Lower lobe of right lung (tissue), 2 donors: ENCODE measurements around the gene ST6GALNAC2. TPM values are rescaled to one million over a fixed set of nuclear protein-coding genes. Genes with fewer than 3 reads are reported as not detected.

Experiments used
- ATAC-seq, 2 donors: fragments of 200-7000 bp; cut with Tn5 transposase; one replicate each; pipeline ENCODE4 v1.9.1; 2020 to 2022; ENCODE audit warnings: mild to moderate bottlenecking in 2 of 2, moderate library complexity in 2 of 2
- DNase-seq: peaks from one replicate; pipeline ENCODE4 v3.0.0-alpha.2; 2020
- H3K27ac ChIP-seq: fragments of 200-600 bp; one replicate; pipeline ENCODE4 v1.8.0; 2022
- H3K27me3 ChIP-seq: fragments of 200-600 bp; one replicate; pipeline ENCODE4 v1.8.0; 2022; ENCODE audit warnings: low read depth
- H3K36me3 ChIP-seq: fragments of 200-600 bp; one replicate; pipeline ENCODE4 v1.8.0; 2022; ENCODE audit warnings: mild to moderate bottlenecking
- H3K4me1 ChIP-seq: fragments of 200-600 bp; one replicate; pipeline ENCODE4 v1.8.0; 2022
- H3K4me3 ChIP-seq: fragments of 200-600 bp; one replicate; pipeline ENCODE4 v1.8.0; 2022; ENCODE audit warnings: mild to moderate bottlenecking
- H3K9me3 ChIP-seq: fragments of 200-600 bp; one replicate; pipeline ENCODE4 v1.8.0; 2022
- intact Hi-C: fragments of 100-400 bp; cut with DNase I; formaldehyde crosslinking; loops from one replicate; pipeline ENCODE4 v1.11.0; 2022
- total RNA-seq: library from RNA; stranded (reverse); fragmentation: NEBNext Ultra II Directional; extraction: Animal tissue kit (Norgen Biotek cat#: 25700); gene quantifications from one replicate; pipeline ENCODE4 v1.2.1, GENCODE V29; 2021
- TF ChIP-seq, protein P1 (sequence below): fragments of 200-600 bp; IDR thresholded peaks from one replicate; pipeline ENCODE4 v1.8.0; 2022; ENCODE audit warnings: antibody characterized with exemption, mild to moderate bottlenecking
- donor health status: DM: no; HTN: yes; CAD: no; lungs with severe emphysema.

The ST6GALNAC2 gene
- total RNA-seq, 1 donor from 2014 or later = 29.0 TPM

- H3K4me1 ChIP-seq = peaks cover 69% of the 10 kb centered on the region
- intact Hi-C loops = no loop called here
- no peaks in the 10 kb centered on the region for H3K27me3 ChIP-seq
- H3K36me3 ChIP-seq = no peaks in the 10 kb centered on the region
- no peak for DNase-seq
- H3K9me3 ChIP-seq = no peaks in the 10 kb centered on the region
- TF ChIP-seq, protein P1, sequence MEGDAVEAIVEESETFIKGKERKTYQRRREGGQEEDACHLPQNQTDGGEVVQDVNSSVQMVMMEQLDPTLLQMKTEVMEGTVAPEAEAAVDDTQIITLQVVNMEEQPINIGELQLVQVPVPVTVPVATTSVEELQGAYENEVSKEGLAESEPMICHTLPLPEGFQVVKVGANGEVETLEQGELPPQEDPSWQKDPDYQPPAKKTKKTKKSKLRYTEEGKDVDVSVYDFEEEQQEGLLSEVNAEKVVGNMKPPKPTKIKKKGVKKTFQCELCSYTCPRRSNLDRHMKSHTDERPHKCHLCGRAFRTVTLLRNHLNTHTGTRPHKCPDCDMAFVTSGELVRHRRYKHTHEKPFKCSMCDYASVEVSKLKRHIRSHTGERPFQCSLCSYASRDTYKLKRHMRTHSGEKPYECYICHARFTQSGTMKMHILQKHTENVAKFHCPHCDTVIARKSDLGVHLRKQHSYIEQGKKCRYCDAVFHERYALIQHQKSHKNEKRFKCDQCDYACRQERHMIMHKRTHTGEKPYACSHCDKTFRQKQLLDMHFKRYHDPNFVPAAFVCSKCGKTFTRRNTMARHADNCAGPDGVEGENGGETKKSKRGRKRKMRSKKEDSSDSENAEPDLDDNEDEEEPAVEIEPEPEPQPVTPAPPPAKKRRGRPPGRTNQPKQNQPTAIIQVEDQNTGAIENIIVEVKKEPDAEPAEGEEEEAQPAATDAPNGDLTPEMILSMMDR = no peak
- H3K27ac ChIP-seq = peak overlapping the region; percentile 58
- H3K4me3 ChIP-seq = no peak overlapping the region
- no peak for ATAC-seq
These were observed 41.7 kb downstream of the ST6GALNAC2 start for GRCh38 chr17:76543826-76544545.

- Histone ChIP-seq H3K27me3 (peaks cover 4% of the 10 kb centered on the region), H3K27ac (no peak overlapping the region), H3K36me3 (no peaks in the 10 kb centered on the region), H3K4me1 (peaks cover 75% of the 10 kb centered on the region), H3K4me3 (no peak overlapping the region), H3K9me3 (no peaks in the 10 kb centered on the region)
- ATAC-seq = no peak
- intact Hi-C loops = no loop called here
- DNase-seq = no peak
- TF ChIP-seq, protein P1 = no peak
These were observed 42.2 kb downstream of the ST6GALNAC2 start for GRCh38 chr17:76543482-76543825.

DNA sequence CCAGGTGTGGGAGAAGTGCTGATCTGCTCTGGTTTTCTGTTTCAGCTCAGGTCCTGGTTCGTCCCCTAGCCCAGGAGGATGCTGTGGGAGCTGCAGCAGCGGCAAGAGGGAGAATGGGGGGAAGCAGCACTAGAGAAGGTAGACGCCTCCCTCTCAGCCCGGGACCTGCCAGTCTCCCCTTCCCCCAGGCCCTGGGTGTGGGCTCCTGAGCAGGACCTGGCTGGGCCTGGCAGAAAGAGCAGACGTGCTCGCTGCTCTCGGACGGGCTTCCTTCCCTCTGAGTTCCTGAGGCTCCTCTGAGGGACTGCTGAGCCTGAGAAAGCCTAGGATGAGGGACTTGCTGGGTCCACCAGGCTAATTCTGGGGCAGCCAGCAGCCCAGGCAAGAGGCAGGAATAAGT lies 42.7 kb downstream of the ST6GALNAC2 start:
- DNase-seq (no peak), ATAC-seq (no peak)
- TF ChIP-seq, protein P1 = no peak
- no peaks in the 10 kb centered on the region for H3K9me3 ChIP-seq
- intact Hi-C loops = no loop called here
- no peaks in the 10 kb centered on the region for H3K36me3 ChIP-seq
- H3K4me3 ChIP-seq = no peak overlapping the region
- H3K27ac ChIP-seq = no peak overlapping the region
- H3K27me3 ChIP-seq = peaks cover 9% of the 10 kb centered on the region
- H3K4me1 ChIP-seq = peaks cover 79% of the 10 kb centered on the region

GRCh38 chr17:76542566-76542971 lies 43.1 kb downstream of the ST6GALNAC2 start:
- no peak overlapping the region for H3K4me3 ChIP-seq
- no peaks in the 10 kb centered on the region for H3K36me3 ChIP-seq
- DNase-seq (no peak), ATAC-seq (no peak)
- no peak overlapping the region for H3K27ac ChIP-seq
- intact Hi-C loops = no loop called here
- H3K27me3 ChIP-seq = peaks cover 12% of the 10 kb centered on the region
- no peaks in the 10 kb centered on the region for H3K9me3 ChIP-seq
- TF ChIP-seq, protein P1 = no peak
- peaks cover 83% of the 10 kb centered on the region for H3K4me1 ChIP-seq

GRCh38 chr17:76541739-76542454 lies 43.8 kb downstream of the ST6GALNAC2 start:
- Histone ChIP-seq H3K27ac (no peak overlapping the region), H3K36me3 (no peaks in the 10 kb centered on the region), H3K4me3 (no peak overlapping the region), H3K27me3 (peaks cover 16% of the 10 kb centered on the region), H3K9me3 (no peaks in the 10 kb centered on the region), H3K4me1 (peaks cover 84% of the 10 kb centered on the region)
- ATAC-seq = no peak
- intact Hi-C loops = no loop called here
- TF ChIP-seq, protein P1 = no peak
- no peak for DNase-seq
